K562 (cell line): ENCODE data around the gene KAZN. TPM values are rescaled to one million over a fixed set of nuclear protein-coding genes. Genes with fewer than 3 reads are reported as not detected.

Experiments
- ATAC-seq: fragments of 200-7000 bp; cut with Tn5 transposase; 3 replicates; pipeline ENCODE4 v1.9.1; 2020; ENCODE audit warnings: moderate library complexity
- BruUV-seq: library from RNA; stranded (reverse); fragments of 400-500 nt; replicated peaks from 2 replicates; lab custom pipeline; 2021; lab: Mats Ljungman, UMichigan
- CTCF ChIA-PET: fragments of 300-600 bp; formaldehyde crosslinking; extraction: SDS; loops from one replicate; lab custom pipeline; 2021; ENCODE audit warnings: low intra/inter-chr PET ratio; lab: Yijun Ruan, JAX
- POLR2A ChIA-PET: fragments of 300-600, 350-650 bp; sonication (Branson Sonifier 250); formaldehyde crosslinking; extraction: SDS; loops from one replicate; lab custom pipeline; 2021; ENCODE audit warnings: antibody characterized with exemption, inconsistent platforms; lab: Yijun Ruan, JAX
- DNase-seq, 4 experiments: peaks; one replicate each; pipeline versions ENCODE4 v3.0.0 to v3.0.0-alpha.2; 2011 to 2018; ENCODE audit warnings: low spot score in 3 of 4, mixed read lengths in 3 of 4; ENCODE audit errors: extremely low read depth in 1 of 4
- FAIRE-seq: peaks from 2 replicates; lab custom pipeline; 2011; peaks lifted over from hg19 to GRCh38; lab: Jason Lieb, UNC
- H2AFZ ChIP-seq: 2 replicates; pipeline ENCODE4 v1.6.0; 2011; ENCODE audit warnings: low read depth, low read length, control low read depth, inconsistent platforms
- H3K27ac ChIP-seq: fragments of 200-600 bp; 3 replicates; pipeline ENCODE4 v1.8.0; 2011; ENCODE audit warnings: low read depth, mild to moderate bottlenecking, control low read depth, inconsistent platforms, low read length, moderate library complexity, mixed read lengths; ENCODE audit errors: extremely low read depth
- H3K27me3 ChIP-seq, 2 experiments: fragments of 300-600 bp in 1 of 2; 2 replicates in 1 of 2; 3 replicates in 1 of 2; pipeline versions ENCODE4 v1.6.0 to v1.8.0; 2011; ENCODE audit warnings: inconsistent platforms in 2 of 2, low read length in 2 of 2, mild to moderate bottlenecking in 1 of 2, mixed read lengths in 1 of 2, moderate library complexity in 1 of 2; ENCODE audit not compliant: control insufficient read depth in 2 of 2, insufficient read depth in 2 of 2
- H3K36me3 ChIP-seq: fragments of 300-600 bp; 3 replicates; pipeline ENCODE4 v1.8.0; 2011; ENCODE audit warnings: mild to moderate bottlenecking, low read length, inconsistent platforms; ENCODE audit not compliant: control insufficient read depth, insufficient read depth
- H3K4me1 ChIP-seq, 2 experiments: fragments of 200-600 bp in 1 of 2; replicated peaks in 1 of 2; 2 replicates in 1 of 2; 3 replicates in 1 of 2; pipeline versions ENCODE4 v1.5.1 to v1.8.0; 2011; ENCODE audit warnings: inconsistent platforms in 2 of 2, low read length in 2 of 2, mild to moderate bottlenecking in 1 of 2, mixed read lengths in 1 of 2, moderate library complexity in 1 of 2; ENCODE audit not compliant: control insufficient read depth in 2 of 2, insufficient read depth in 2 of 2
- H3K4me2 ChIP-seq: 2 replicates; pipeline ENCODE4 v1.6.1; 2011; ENCODE audit warnings: low read length, control low read depth, inconsistent platforms, mixed read lengths; ENCODE audit not compliant: insufficient read depth
- H3K4me3 ChIP-seq: fragments of 200-600 bp; sonication (generic), shearing (Covaris generic); 2 replicates; pipeline ENCODE4 v1.5.1; 2016; ENCODE audit warnings: control low read depth, inconsistent platforms
- H3K79me2 ChIP-seq: fragments of 200-600 bp; 3 replicates; pipeline ENCODE4 v1.8.0; 2011; ENCODE audit warnings: low read length, inconsistent platforms; ENCODE audit not compliant: control insufficient read depth, insufficient read depth
- H3K9ac ChIP-seq, 2 experiments: 2 replicates each; pipeline versions ENCODE4 v1.6.0 to v1.6.1; 2011; ENCODE audit warnings: low read depth in 2 of 2, low read length in 2 of 2, control low read depth in 1 of 2, inconsistent platforms in 1 of 2, mild to moderate bottlenecking in 1 of 2, mixed read lengths in 1 of 2; ENCODE audit not compliant: insufficient read depth in 1 of 2
- H3K9me1 ChIP-seq: one replicate; pipeline ENCODE4 v1.6.0; 2011; ENCODE audit warnings: inconsistent platforms, mild to moderate bottlenecking, low read length, moderate library complexity; ENCODE audit not compliant: control insufficient read depth, insufficient read depth
- H3K9me3 ChIP-seq: replicated peaks from 2 replicates; pipeline ENCODE4 v1.5.1; 2011; ENCODE audit warnings: low read depth, low read length, inconsistent platforms; ENCODE audit not compliant: control insufficient read depth, insufficient read depth
- H4K20me1 ChIP-seq: replicated peaks from 2 replicates; pipeline ENCODE4 v1.6.1; 2011; ENCODE audit warnings: low read length, inconsistent platforms, mixed read lengths; ENCODE audit not compliant: control insufficient read depth, insufficient read depth
- EZH2 ChIP-seq: IDR thresholded peaks from 2 replicates; pipeline ENCODE4 v1.6.1; 2012; ENCODE audit warnings: low read depth, mild to moderate bottlenecking, inconsistent platforms, low read length, borderline replicate concordance
- KLF16 ChIP-seq: IDR thresholded peaks from 2 replicates; pipeline ENCODE4 v1.6.1; 2016; ENCODE audit warnings: antibody characterized with exemption
- POLR2A ChIP-seq: fragments of 450-650 bp; conservative IDR thresholded peaks from 2 replicates; pipeline ENCODE4 v1.6.1; 2016
- TARDBP ChIP-seq: fragments of 450-650 bp; IDR thresholded peaks from 2 replicates; pipeline ENCODE4 v1.6.1; 2016
- ZNF146 ChIP-seq: IDR thresholded peaks from one replicate; pipeline ENCODE4 v1.6.1; 2018; ENCODE audit warnings: missing compliant biosample characterization; ENCODE audit not compliant: unreplicated experiment
- WGBS: fragments of 100-300 bp; shearing (Covaris generic); methylation state at CpG from one replicate; pipeline ENCODE4 v1.1.6; 2016; ENCODE audit warnings: low coverage, mixed read lengths; ENCODE audit not compliant: insufficient coverage; ENCODE audit errors: missing lambda C conversion rate; 5-methylcytosine and 5-hydroxymethylcytosine counted together
- in situ Hi-C: fragments of 300-500 bp; cut with MboI; formaldehyde crosslinking; loops from 4 replicates; pipeline ENCODE4 v1.15.0; 2018; ENCODE audit warnings: inconsistent platforms, mixed read lengths
- intact Hi-C: fragments of 100-400 bp; cut with micrococcal nuclease; formaldehyde crosslinking; loops from 2 replicates; pipeline ENCODE4 v1.14.2; 2022
- polyA plus RNA-seq, 8 experiments: library from polyadenylated mRNA; depleted of rRNA in 4 of 8; stranded (reverse) in 5 of 8; unstranded in 3 of 8; fragments of >200 nt; fragmentation: Nextera tagmentation in 2 of 8; fragmentation: Illumina TruSeq in 1 of 8; extraction: Ambion mirVana in 2 of 8; extraction: Trizol in 1 of 8; gene quantifications; 2 replicates each; pipeline versions ENCODE4 v1.2.1 to v1.2.3, GENCODE V29; 2011 to 2014; ENCODE audit warnings: inconsistent platforms in 1 of 8, missing spikeins in 1 of 8
- total RNA-seq, 7 experiments: library from RNA; depleted of rRNA in 6 of 7; stranded (reverse); fragments of >200 nt in 6 of 7; fragmentation: Illumina TruSeq in 2 of 7; extraction: Trizol in 2 of 7; gene quantifications; 2 replicates each; pipeline versions ENCODE4 v1.2.1 to v1.2.3, GENCODE V29; 2011 to 2021; ENCODE audit warnings: low replicate concordance in 1 of 7

Gene KAZN
- total and polyA plus RNA-seq, 9 of the 15 experiments (the other 6 are each of a cell fraction or from before 2014, with no cell fraction given) = 2.1 to 21.6 (median 5.4) TPM

GRCh38 chr1:14576155-14576554, 22.3 kb upstream of the KAZN start:
- no peaks in the 10 kb centered on the region for H3K9me1 ChIP-seq
- H4K20me1 ChIP-seq = no peaks in the 10 kb centered on the region
- no peak for FAIRE-seq
- no peak for DNase-seq
- no peaks in the 10 kb centered on the region for H3K4me1 ChIP-seq
- no peak overlapping the region for H3K4me2 ChIP-seq
- no TSS peak for BruUV-seq
- peaks cover 8 to 12% of the 10 kb centered on the region in 2 experiments for H3K27me3 ChIP-seq
- no peak overlapping the region for H3K4me3 ChIP-seq
- POLR2A ChIA-PET = interaction anchor here (0.7 kb wide), 1 partner anchor 13 kb away, joined by 3 read pairs; no protein-coding TSS in a partner anchor
- no peak for TF ChIP-seq ZNF146 (CRISPR knock-in tag)
- no peak for ATAC-seq
- H3K9ac ChIP-seq = no peak overlapping the region
- no peaks in the 10 kb centered on the region for H3K79me2 ChIP-seq
- H3K9me3 ChIP-seq = no peaks in the 10 kb centered on the region
- intact Hi-C loops (loop anchor here (10.0 kb wide), 1 partner anchor 469 kb away; no protein-coding TSS in a partner anchor), in situ Hi-C loops (no loop called here)
- H3K27ac ChIP-seq = no peak overlapping the region
- CTCF ChIA-PET = no interaction called here
- H2AFZ ChIP-seq = no peak overlapping the region
- H3K36me3 ChIP-seq = no peaks in the 10 kb centered on the region
- 0% methylated on average over 2 of the region's 2 CpGs for WGBS

GRCh38 chr1:14577261-14577660, 21.2 kb upstream of the KAZN start:
- Histone ChIP-seq H3K9ac (no peak overlapping the region), H3K27ac (no peak overlapping the region), H3K9me1 (no peaks in the 10 kb centered on the region), H2AFZ (no peak overlapping the region), H3K36me3 (no peaks in the 10 kb centered on the region), H3K27me3 (peaks cover 8 to 17% of the 10 kb centered on the region in 2 experiments), H3K4me1 (no peaks in the 10 kb centered on the region), H3K79me2 (no peaks in the 10 kb centered on the region), H3K9me3 (no peaks in the 10 kb centered on the region), H3K4me2 (no peak overlapping the region), H4K20me1 (no peaks in the 10 kb centered on the region), H3K4me3 (no peak overlapping the region)
- 0% methylated on average over 3 of the region's 3 CpGs for WGBS
- in situ Hi-C loops (no loop called here), intact Hi-C loops (loop anchor here (10.0 kb wide), 1 partner anchor 468 kb away; no protein-coding TSS in a partner anchor)
- ChIA-PET POLR2A (interaction anchor here (0.7 to 0.8 kb wide), 3 partner anchors 155 to 516 kb away, joined by 3 to 4 read pairs (median 3); no protein-coding TSS in a partner anchor), CTCF (no interaction called here)
- DNase-seq = no peak
- no peak for ATAC-seq
- no TSS peak for BruUV-seq
- FAIRE-seq = no peak
- no peak for TF ChIP-seq POLR2A
- no peak for TF ChIP-seq EZH2
- TF ChIP-seq KLF16 = no peak
- no peak for TF ChIP-seq TARDBP
